ENCODE results near the gene SLC16A12. TPM values are rescaled to one million over a fixed set of nuclear protein-coding genes. Genes with fewer than 3 reads are reported as not detected.
A peak's percentile ranks its signal among the peaks of the same experiment; 100 is the strongest.

SLC16A12 gene
- total RNA-seq, 1 experiment from 2014 or later, result 0.51 TPM

DNA sequence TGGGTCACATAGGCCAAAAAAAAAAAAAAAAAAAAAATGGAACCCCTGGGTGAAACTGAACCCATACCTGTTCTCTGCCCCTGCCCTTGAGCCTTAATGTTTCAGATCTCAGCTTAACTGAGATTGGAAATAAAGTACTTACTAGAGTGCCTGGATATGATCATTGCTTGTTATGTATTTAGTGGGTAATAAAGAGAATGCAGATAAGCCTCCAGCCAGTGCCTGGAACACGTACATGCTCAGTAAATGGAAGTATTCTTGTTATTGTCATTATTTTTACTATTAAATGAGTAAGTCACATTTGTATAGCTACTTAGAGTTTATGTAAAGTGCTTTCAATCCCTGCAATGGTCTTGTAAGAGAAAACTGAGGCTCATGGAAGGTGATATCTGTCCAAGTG, 14.7 kb downstream of the SLC16A12 start:
- no peak for DNase-seq (ENCODE audit: low read depth)
- in situ Hi-C loops (cut with HindIII; ENCODE audit: low pct_unique_long_range_greater_than_20kb, low sequenced_read_pairs), result no loop called here

DNA sequence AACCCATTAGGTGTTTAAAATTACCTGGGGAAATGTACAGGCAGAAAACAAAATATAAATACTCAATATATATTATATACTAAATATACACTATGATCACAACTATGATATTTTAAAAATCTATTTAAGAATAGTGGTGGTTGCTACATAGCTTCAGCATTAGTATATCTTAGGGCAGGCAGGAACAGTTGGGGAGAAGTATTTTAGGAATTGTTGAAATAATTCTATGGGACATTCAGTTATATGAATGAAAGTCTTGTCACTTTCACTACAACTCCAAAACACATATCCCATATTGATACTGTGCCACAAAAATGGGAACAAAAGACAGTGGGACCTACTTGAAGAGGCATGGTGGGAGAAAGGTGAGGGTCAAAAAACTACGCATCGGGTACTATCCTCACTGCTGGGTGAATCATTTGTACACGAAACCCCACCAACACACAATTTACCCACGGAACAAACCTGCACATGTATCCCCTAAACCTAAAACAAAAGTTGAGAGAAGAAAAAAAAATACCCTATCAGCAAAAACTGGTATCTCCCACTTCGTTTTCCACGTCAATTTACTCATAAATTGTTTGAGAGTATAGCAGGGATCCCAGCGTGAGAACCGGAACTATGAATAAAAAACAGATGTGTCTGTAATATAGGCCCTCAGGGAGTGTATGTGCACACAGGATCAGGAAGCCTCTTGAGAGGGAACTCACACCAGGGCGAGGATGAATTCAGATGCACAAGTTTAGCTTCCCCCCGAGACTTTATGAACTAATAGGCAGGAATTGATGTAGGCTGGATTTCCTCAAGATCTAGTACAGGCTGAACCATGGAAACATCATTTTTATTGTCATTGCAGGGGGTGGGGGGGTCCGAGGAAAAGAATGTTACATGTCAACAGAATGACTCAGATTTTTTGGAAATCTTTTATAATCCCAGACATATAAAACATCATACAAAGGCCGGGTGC, 16.2 kb downstream of the SLC16A12 start:
- in situ Hi-C loops (cut with HindIII; ENCODE audit: low pct_unique_long_range_greater_than_20kb, low sequenced_read_pairs), result no loop called here
- DNase-seq (ENCODE audit: low read depth), result no peak

DNA sequence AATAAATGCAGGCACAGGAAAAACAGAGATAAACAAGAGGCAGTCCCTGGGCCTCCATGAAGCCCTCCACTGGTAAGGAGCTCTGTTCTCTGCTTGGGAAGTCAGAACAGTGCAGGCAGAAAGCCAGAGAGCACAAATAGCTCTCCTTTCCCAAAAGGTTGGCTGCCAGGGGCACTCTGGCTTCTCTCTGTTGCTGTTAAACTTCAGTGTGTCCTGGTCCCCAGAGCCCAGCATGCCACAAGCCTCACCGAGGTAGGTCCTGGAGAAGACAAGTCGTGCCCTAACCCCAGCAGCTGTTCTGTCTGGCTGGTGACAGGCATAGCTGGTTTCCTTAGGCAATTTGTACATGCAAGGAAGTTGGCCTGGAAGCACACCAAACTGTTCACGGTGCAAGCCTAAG, 17.3 kb downstream of the SLC16A12 start:
- DNase-seq (ENCODE audit: low read depth), result no peak
- in situ Hi-C loops (cut with HindIII; ENCODE audit: low pct_unique_long_range_greater_than_20kb, low sequenced_read_pairs), result no loop called here

DNA sequence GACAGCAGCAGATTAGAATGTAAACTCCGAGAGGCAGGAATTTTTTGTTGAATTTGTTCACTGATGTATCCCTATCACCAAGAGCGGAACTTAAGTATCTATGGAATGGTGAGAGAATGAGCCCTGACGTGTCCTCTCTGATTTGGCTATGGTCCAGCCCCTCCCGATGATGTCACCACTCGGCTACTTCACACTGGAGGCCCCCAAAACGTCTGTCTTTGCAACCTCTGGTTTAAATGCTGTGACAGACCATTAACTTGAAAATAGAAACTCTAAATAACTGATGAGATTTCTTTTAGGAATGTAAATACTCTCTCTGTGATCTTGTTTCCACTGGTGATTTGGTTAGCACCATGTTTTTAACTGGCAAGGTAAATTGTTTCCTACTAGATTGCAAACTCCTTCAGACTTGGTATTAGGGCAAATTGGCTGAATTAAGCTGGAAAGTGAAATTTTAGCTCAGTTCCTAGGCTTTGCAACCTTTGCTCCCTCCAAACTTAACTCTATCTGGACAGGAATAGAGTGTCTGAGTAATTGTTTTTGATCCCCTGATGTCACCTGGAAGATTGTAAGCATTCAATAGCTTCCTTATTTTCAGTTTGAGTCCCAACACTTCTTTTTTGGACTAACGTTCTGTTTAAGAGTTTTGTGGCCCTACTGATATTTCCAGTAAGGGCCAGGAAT, 19.1 kb downstream of the SLC16A12 start:
- in situ Hi-C loops (cut with HindIII; ENCODE audit: low pct_unique_long_range_greater_than_20kb, low sequenced_read_pairs), result no loop called here
- peak; percentile 80 for DNase-seq (ENCODE audit: low read depth)

DNA sequence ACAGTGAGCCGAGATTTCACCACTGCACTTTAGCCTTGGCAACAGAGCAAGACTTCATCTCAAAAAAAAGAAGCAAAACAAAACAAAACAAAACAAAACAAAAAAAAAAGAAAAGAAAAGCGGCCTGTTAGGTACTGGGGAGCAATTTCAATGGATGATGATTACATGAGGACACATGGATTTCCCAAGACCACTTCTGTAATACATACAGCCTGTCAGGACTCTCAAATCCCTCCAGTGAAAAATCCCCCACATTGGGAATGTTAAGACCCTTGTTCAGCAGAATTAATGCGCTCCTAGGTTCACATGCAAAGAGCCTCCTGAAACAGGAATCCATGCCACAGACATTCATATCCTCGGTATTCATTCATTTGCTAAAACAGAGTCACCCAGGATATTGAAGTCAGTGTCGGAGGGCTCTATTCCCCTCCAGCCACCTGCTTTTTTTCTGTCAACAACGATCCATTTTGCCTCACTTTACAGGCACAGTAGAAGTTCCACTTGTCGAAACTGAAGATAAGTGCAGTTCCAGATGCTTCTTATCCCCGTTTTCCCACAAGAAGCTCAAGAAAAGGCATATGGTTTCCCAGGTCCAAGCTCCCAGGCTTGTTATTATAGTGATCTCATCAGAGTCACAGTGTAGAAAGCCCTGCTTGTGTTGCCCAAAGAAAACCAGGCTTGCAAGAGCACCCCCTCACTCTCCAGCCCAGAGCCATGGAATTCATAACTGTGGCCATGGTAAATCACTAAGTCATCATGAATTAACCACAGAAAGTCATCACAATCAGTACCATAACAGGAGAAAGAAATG, 20.2 kb downstream of the SLC16A12 start:
- in situ Hi-C loops (cut with HindIII; ENCODE audit: low pct_unique_long_range_greater_than_20kb, low sequenced_read_pairs), result no loop called here
- DNase-seq (ENCODE audit: low read depth), result peak; percentile 64

DNA sequence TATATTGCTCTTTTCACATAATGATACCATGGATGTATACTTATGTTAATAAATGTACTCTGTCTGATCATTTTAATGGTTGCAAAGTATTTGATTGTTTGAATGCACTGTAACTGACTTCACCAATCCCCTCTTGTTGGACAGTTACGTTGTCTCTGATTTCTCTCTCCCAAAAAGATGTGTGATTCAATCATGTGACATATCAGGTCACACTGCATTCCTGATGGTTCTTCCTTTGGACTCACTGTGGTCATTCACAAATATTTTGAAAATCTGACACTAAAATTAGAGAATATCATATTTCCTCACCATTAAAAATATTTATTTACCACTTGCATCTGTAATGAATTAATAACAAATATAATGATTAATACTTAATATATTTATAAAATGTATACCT, 22.2 kb downstream of the SLC16A12 start:
- in situ Hi-C loops (cut with HindIII; ENCODE audit: low pct_unique_long_range_greater_than_20kb, low sequenced_read_pairs), result no loop called here
- DNase-seq (ENCODE audit: low read depth), result no peak

DNA sequence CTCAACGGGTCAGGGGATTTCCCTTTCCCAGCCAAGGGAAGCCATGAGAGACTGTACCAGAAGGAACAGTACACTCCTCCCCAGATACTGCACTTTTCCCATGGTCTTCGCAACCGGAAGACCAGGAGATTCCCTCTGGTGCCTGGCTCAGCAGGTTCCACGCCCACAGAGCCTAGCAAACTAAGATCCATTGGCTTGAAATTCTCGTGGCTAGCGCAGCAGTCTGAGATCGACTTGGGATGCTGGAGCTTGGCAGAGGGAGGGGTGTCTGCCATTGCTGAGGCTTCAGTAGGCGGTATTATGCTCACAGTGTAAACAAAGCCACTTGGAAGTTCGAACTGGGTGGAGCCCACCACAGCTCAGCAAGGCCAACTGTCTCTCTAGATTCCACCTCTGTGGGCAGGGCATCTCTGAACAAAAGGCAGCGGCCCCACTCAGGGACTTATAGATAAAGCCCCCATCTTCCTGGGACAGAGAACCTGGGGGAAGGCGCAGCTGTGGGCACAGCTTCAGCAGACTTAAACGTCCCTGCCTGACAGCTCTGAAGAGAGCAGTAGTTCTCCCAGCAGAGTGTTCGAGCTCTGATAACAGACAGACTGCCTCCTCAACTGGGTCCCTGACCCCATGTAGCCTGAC, 29.6 kb downstream of the SLC16A12 start:
- DNase-seq (ENCODE audit: low read depth), result no peak
- in situ Hi-C loops (cut with HindIII; ENCODE audit: low pct_unique_long_range_greater_than_20kb, low sequenced_read_pairs), result no loop called here

DNA sequence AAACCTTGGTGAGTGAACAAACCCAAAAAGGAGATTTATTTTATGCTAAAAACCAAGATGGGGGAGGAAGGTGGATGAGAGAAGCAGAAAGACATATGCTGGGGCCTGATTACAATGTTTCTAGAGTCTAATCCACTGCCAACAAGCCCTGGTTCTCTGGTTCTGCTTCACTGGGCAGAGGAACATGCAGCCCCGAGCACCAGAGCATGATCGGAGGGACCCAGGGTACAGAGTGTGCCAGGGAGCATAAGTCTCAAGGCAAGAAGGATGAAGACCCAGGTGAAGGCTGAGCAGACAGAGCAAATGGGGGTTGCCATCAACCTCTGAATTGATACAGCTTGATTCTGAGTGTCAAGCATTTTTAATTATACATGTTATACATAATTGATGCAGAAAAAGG, 30.7 kb downstream of the SLC16A12 start:
- in situ Hi-C loops (cut with HindIII; ENCODE audit: low pct_unique_long_range_greater_than_20kb, low sequenced_read_pairs), result no loop called here
- no peak for DNase-seq (ENCODE audit: low read depth)

DNA sequence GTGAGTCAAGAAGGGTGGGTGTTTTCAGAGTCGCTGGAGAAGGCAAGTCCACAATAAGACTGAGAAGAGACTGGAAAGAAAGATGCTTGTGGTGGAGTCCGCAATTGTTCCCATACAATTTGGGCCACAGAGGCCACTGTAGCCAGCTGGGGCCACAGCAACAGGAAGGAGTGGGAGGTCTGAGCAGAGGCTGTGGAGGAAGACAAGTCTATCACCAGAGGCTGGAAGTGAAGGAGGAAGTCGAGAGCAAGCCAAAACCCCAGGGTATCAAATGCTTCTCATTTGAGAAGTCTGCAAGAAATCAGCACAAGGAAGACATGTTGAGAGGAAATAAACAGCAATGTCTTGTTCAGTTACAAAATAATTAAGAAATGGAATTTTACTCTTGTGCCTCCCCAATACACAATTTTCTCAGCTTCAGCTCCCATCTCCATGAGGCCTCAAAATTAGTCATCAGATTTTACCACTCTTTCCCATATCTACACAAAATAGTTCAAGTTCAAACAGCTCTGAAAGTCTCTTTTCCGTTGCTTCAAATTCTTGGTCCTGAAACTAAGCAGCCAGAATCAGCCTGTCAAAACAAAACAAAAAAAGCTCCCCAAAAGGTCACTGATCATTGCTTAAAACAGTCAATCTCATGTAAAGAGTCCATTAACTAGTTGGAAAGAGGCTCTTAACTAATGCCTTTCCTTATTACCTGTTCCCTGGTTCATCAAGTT, 31.6 kb downstream of the SLC16A12 start:
- DNase-seq (ENCODE audit: low read depth), result no peak
- in situ Hi-C loops (cut with HindIII; ENCODE audit: low pct_unique_long_range_greater_than_20kb, low sequenced_read_pairs), result no loop called here

DNA sequence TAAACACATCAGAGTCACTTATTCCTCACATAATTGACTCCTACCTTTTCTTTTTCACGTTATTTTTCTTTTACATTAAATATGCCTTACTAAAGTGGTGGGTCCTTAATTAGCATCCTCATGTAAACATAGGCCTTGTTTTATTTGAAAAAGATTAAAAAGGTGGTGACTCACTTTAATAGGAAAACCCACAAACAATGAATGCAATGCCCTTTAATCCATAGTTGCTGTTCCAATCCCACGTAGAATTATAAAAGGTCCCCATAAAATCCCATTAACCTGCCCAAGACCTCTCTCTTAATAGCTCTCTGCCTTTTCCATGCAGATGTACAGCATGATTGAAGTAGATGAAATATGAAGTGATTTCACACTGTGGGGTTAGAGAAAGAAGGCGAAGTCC, 32.2 kb downstream of the SLC16A12 start:
- no peak for DNase-seq (ENCODE audit: low read depth)
- in situ Hi-C loops (cut with HindIII; ENCODE audit: low pct_unique_long_range_greater_than_20kb, low sequenced_read_pairs), result no loop called here

DNA sequence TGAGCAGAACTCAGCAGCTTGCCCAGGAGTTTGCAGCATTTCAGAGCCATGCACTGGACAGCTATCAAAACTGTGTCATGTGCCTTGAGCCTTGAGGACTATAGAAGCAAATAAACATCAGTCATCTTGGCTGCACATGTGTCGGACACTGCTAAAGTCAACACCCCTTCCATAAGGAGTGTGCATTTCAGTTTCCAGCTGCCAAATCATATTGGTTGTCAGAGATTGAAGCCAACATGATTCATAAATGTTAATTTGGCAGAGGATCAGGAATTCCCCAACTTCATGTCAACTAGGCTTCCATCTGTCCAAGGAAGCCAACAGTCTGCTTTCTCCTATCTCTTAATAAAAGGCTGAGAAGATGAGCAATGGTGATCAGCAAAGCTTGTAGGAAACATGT, 32.8 kb downstream of the SLC16A12 start:
- no peak for DNase-seq (ENCODE audit: low read depth)
- in situ Hi-C loops (cut with HindIII; ENCODE audit: low pct_unique_long_range_greater_than_20kb, low sequenced_read_pairs), result no loop called here

DNA sequence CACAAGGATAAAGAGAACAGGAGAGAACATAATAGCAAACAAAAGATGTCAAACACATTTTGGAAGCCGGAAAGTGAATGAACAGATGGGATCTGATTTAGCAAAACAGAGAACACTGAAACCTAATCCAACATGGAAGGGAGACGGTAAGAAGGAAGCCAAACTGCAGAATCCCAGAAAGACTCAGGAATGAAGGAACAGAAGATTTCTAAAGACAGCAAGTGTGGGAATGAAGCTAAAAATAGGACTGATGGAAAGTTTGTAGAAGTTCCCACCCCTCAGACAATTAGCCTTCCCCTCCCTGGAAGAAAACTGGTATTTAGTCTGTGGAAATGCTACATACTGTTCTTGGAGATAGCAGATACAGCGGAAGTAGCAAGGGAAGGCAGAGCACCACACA, 40.8 kb downstream of the SLC16A12 start:
- in situ Hi-C loops (cut with HindIII; ENCODE audit: low pct_unique_long_range_greater_than_20kb, low sequenced_read_pairs), result no loop called here

DNA sequence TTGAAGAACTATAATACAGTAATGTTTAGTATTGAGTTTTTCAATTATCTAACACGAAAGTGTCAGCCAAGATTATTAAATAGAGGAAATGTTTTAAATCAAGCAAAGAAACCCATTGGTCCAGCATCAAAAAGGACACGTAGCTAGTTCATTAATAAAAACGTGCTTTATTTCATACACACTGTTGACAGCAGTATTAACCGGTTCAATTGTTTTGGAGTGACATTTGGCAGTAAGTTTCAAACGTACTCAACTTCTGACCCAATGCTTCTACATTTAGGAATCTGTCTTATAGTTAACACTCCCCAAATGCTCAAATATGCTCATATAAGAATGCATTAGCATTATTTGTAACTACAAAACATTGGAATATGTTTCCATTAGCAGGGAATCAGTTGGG, 41.3 kb downstream of the SLC16A12 start:
- in situ Hi-C loops (cut with HindIII; ENCODE audit: low pct_unique_long_range_greater_than_20kb, low sequenced_read_pairs), result no loop called here
- no peak for DNase-seq (ENCODE audit: low read depth)

More for the DNA sequence above, 40.8 kb downstream of the SLC16A12 start:
- no peak for DNase-seq (ENCODE audit: low read depth)

DNA sequence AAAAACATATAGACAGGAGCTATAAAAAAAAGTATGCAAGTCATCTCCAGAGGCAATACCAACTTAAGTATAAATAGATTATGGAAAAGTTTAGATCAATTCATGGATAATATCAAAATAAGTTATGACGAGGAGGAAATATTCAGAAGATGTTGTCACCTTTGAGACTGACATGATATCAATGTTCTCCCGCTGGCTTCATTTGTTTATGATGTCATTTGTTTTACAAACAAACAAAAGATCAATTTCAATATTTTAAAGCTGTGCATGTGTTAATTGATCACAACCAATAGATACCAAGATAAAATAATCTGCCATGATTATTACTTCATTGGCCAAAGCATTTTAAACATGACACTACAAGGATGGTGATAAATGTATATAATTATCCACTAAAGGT, 43.5 kb downstream of the SLC16A12 start:
- no peak for DNase-seq (ENCODE audit: low read depth)
- in situ Hi-C loops (cut with HindIII; ENCODE audit: low pct_unique_long_range_greater_than_20kb, low sequenced_read_pairs), result no loop called here

DNA sequence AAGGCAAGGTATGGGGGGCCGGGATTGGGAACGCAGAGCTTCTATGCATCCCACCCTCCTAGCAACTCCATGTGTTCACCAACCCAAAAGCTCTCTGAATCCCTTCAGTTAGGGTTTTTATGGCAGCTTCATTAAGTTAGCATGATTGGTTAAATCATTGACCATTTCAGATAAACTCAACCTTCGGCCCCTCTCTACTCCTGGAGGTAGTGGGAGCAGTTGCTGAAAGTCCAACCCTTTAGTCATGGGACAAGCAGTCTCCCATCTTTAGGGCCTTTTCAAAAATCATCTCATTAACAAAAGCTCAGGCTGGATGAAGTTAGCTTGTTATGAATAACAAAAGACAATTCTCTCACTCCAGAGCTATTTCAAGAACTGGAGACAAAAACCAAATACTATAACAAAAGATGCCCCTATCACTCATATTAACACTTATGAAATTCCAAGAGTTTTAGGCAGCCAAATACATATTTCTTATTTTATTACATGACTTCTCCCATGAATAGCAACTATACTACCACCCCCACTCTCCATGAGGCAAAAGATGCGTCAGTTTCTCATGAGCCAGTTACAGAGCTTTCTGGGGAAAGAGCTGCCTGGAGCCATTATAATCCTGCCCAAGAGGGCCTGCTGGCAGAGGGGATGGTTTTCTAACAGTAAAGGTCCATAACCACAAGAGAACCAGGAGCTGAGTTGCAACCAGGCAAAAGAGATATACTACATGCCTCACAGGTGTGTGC, 44.6 kb downstream of the SLC16A12 start:
- in situ Hi-C loops (cut with HindIII; ENCODE audit: low pct_unique_long_range_greater_than_20kb, low sequenced_read_pairs), result no loop called here
- DNase-seq (ENCODE audit: low read depth), result no peak

DNA sequence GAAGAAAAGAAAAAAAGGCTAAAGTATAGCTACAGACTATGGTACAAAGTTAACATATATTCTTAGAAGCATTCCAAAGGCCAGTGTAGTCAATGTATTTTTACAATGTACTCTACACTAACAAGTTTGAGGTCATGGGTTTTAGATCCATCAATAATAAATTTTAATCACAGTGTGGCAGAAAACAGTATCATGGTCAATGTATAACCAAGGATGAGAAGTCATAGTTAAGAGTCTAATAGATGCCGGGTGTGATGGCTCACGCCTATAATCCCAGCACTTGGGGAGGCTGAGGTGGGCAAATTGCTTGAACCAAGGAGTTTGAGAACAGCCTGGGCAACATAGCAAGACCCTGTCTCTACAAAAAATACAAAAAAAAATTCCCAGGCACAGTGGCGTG, 53.1 kb downstream of the SLC16A12 start:
- in situ Hi-C loops (cut with HindIII; ENCODE audit: low pct_unique_long_range_greater_than_20kb, low sequenced_read_pairs), result no loop called here
- DNase-seq (ENCODE audit: low read depth), result no peak

DNA sequence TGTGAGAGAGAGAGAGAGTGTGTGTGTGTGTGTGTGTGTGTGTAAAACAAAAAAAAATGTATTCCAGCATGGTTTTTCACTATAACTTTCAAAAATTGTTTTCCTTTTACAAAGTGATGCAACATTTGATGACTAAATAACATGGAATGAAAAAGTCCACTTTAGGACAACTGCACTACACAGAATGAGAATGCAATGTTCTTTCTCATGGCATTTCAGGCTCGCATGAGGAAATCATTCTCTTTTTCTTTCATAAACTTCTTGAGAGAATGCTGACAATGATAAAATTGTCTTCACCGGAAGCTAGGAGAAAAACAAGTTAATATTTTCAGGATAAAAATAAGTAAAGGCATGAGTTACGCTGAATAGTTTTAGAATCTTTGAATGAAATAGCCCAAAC, 53.7 kb downstream of the SLC16A12 start:
- in situ Hi-C loops (cut with HindIII; ENCODE audit: low pct_unique_long_range_greater_than_20kb, low sequenced_read_pairs), result no loop called here
- DNase-seq (ENCODE audit: low read depth), result peak; percentile 26

Measured in Caki2 (cell line).